ENCODE measurements around the gene CENPU.
"Not testable (repeated sequence)": the region's sequence is repeated elsewhere in the genome, so short reads cannot be mapped to it uniquely, and the experiment has no call there.

CENPU gene

GRCh38 chr4:184668511-184669114, 65.3 kb downstream of the CENPU start:
- no peak for DNase-seq (ENCODE audit: low read depth in 2 of 2, low spot score in 1 of 2)

GRCh38 chr4:184668096-184668495, 65.8 kb downstream of the CENPU start:
- DNase-seq (ENCODE audit: low read depth in 2 of 2, low spot score in 1 of 2) = no peak

GRCh38 chr4:184666670-184667069, 67.2 kb downstream of the CENPU start:
- DNase-seq (ENCODE audit: low read depth in 2 of 2, low spot score in 1 of 2) = no peak

- no peak for DNase-seq (ENCODE audit: low read depth in 2 of 2, low spot score in 1 of 2)
Observed at GRCh38 chr4:184664445-184665210, 69.3 kb downstream of the CENPU start.

GRCh38 chr4:184662236-184662635, 71.7 kb downstream of the CENPU start:
- no peak for DNase-seq (ENCODE audit: low read depth in 2 of 2, low spot score in 1 of 2)

GRCh38 chr4:184660978-184661377, 72.9 kb downstream of the CENPU start:
- no peak for DNase-seq (ENCODE audit: low read depth in 2 of 2, low spot score in 1 of 2)

- DNase-seq (ENCODE audit: low read depth in 2 of 2, low spot score in 1 of 2) = not testable (repeated sequence)
Observed at GRCh38 chr4:184657820-184658219, 76.1 kb downstream of the CENPU start.

GRCh38 chr4:184657144-184657543, 76.8 kb downstream of the CENPU start:
- DNase-seq (ENCODE audit: low read depth in 2 of 2, low spot score in 1 of 2) = no peak

GRCh38 chr4:184655889-184656869, 77.7 kb downstream of the CENPU start:
- DNase-seq (ENCODE audit: low read depth in 2 of 2, low spot score in 1 of 2) = no peak

GRCh38 chr4:184653650-184654049, 80.2 kb downstream of the CENPU start:
- DNase-seq (ENCODE audit: low read depth in 2 of 2, low spot score in 1 of 2) = no peak

- DNase-seq (ENCODE audit: low read depth in 2 of 2, low spot score in 1 of 2) = not testable (repeated sequence)
Observed at GRCh38 chr4:184652681-184653080, 81.2 kb downstream of the CENPU start.

- DNase-seq (ENCODE audit: low read depth in 2 of 2, low spot score in 1 of 2) = no peak
Observed at GRCh38 chr4:184651899-184652298, 82.0 kb downstream of the CENPU start.

GRCh38 chr4:184649971-184650855, 83.7 kb downstream of the CENPU start:
- DNase-seq (ENCODE audit: low read depth in 2 of 2, low spot score in 1 of 2) = no peak

GRCh38 chr4:184649026-184649970, 84.6 kb downstream of the CENPU start, which contains the start of the genes CASP3 and PRIMPOL:
TSS of gene CASP3 (minus strand) at chr4:184649447. CDS start at chr4:184638453, 10,994 bp downstream.
TSS of gene PRIMPOL (plus strand) at chr4:184649738. CDS start at chr4:184657141, 7,403 bp downstream.
- peak; percentile 89 to 91 for DNase-seq (ENCODE audit: low read depth in 2 of 2, low spot score in 1 of 2)

GRCh38 chr4:184648313-184649025, 85.4 kb downstream of the CENPU start:
- peak in 1 of 2 donors; percentile 8 for DNase-seq (ENCODE audit: low read depth in 2 of 2, low spot score in 1 of 2)

- DNase-seq (ENCODE audit: low read depth in 2 of 2, low spot score in 1 of 2) = no peak
Observed at GRCh38 chr4:184648054-184648312, 85.9 kb downstream of the CENPU start.

- DNase-seq (ENCODE audit: low read depth in 2 of 2, low spot score in 1 of 2) = no peak
Observed at GRCh38 chr4:184647266-184648053, 86.4 kb downstream of the CENPU start.

Measured in stimulated activated CD8-positive, alpha-beta memory T cell treated with anti-CD3 and anti-CD28 coated beads, Interleukin-4, amount 100 ng/mL, for 1 hour (primary cell).